GM20431 (cell line): ENCODE data around the gene MFAP1.

Source experiments
- in situ Hi-C: fragments of 300-500 bp; cut with MseI, MboI; formaldehyde crosslinking; loops from one replicate; pipeline ENCODE4 v1.15.0; 2020; ENCODE audit warnings: low sequenced_read_pairs; ENCODE audit not compliant: unreplicated experiment

The MFAP1 gene

DNA sequence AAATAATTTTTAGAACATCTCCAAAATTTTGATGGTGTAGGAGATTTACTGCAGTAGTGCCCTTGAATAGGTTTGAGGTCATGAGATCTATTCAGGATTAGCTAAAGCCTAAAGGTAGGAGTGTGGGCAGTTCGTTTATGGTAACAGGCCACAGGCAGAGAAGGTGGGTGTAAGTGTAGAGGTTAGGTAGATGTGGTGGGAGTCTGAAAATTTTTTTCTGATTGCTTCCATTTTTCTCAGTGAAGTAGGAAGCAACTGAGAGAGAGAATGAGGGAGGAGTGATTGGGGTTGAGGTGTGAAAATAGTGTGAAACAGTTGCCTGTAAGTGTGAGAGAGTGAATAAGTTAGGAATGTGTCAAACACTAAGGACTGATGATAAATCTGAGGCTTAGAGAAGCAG is 45.5 kb downstream of the MFAP1 start:
- in situ Hi-C loops, result no loop called here

- in situ Hi-C loops, result no loop called here
Measured at GRCh38 chr15:43777267-43777914, 47.1 kb downstream of the MFAP1 start.

- in situ Hi-C loops, result no loop called here
Measured at GRCh38 chr15:43776718-43777266, 47.7 kb downstream of the MFAP1 start, which contains the start of gene ELL3. TSS of gene ELL3 (minus strand) at chr15:43776966. CDS start at chr15:43776901, 65 bp downstream.

DNA sequence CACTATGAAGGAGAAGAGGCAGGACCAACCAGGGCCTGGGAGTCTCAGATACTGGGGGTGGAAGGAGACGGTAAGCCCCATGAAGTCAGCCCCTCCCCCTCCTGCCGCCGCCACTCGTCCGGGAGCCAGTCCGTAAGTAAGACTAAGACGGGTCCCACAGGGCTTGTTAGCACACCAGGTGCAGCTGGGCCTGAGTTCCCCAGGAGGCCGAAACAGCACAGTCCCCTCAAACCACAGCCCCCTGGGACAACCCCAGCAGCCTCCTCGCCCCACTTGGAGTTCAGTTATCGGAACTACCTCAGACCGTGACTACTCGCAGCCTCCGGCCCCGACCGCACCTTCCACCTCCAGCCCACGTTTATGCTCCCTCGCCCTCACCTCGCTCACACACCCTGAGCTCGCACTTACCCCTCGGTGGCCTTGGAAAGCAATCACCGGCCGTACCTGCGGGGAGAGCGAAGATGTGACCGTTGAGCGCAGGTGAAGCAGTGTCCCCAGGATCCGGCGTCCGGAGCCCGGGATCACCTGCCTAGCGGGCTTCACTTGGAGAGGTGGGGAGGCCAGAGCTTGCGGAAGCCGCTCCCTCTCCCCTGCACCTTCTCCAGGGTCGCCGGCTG is 48.3 kb downstream of the MFAP1 start:
- in situ Hi-C loops, result no loop called here

DNA sequence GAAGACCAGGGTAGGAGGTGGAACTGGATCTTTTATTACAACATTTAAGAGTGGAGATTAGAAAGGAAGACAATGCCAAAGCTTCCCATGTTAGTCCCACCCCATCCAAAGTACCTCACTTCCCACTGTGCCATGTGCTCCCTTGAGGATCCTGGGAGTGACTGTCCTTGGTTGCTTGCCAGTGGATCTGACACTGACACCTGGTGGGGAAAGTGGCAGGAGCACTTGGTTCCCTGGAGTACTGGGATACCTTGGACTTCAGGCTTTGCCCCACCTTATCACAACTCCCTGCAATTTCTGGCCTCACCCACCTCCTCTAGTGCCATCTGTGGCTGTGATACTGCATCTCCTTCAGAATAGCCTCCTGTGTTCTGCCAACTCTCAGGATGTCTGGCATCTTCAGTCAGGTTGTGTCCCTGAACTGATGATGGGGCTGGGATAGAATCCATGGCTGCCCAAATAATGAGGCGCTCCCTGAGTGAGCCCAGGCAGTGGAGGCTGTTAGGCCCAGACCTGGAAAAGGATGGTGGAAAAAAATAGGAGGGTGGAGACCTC is 49.0 kb downstream of the MFAP1 start:
- in situ Hi-C loops, result no loop called here

GRCh38 chr15:43774062-43774461 is 50.4 kb downstream of the MFAP1 start:
- in situ Hi-C loops, result no loop called here

DNA sequence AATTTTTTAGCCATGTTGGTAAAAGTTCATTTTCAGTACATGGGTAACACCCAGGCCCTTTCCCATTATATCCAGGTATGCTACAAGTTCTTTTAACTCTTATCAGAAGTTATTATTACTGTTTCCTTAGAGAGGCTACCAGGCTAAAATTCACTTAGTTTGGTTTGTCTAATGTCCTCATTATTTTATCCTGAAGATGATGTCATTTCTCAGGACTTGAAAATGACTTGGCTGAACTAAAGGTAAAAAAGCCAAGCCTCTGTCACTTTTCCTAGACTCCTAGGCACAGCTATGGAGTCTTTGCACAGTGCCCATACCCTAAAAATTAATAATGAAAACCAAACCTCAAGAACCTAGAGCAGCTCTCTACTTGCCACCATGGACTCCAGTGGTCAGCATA is 51.9 kb downstream of the MFAP1 start:
- in situ Hi-C loops, result no loop called here

DNA sequence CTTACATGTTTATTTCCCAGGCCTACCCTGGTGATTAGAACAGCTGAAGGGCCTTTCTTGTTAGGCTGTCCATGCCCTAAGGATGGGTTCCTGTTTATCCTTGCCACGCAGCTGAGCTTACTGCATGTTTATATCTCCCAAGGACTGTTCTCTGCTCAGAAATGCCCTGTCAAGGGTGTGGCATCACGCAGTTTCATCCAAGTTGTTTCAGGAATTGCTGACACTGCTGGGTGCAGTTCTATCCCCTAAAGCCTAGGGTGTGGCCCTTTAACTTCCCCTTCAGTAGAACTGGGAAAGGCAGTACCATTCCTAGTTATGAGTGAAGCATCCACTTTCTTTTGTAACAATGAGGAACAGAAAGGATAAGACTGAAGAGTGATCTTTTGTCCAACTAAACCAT is 52.7 kb downstream of the MFAP1 start:
- in situ Hi-C loops, result no loop called here

- in situ Hi-C loops, result no loop called here
Measured at GRCh38 chr15:43769584-43770228, 54.8 kb downstream of the MFAP1 start.

- in situ Hi-C loops, result no loop called here
Measured at GRCh38 chr15:43763819-43764446, 60.6 kb downstream of the MFAP1 start.

GRCh38 chr15:43762824-43763223 is 61.7 kb downstream of the MFAP1 start:
- in situ Hi-C loops, result no loop called here
